22Rv1 (cell line): ENCODE measurements around the gene STRBP.

Experiments
- ZFX ChIP-seq: fragments of 450-650 bp; IDR thresholded peaks from 2 replicates; pipeline ENCODE4 v1.6.1; 2017; ENCODE audit warnings: antibody characterized with exemption, borderline replicate concordance
- TF ChIP-seq, protein P1 (sequence below): fragments of 450-650 bp; IDR thresholded peaks from 2 replicates; pipeline ENCODE4 v1.5.1; 2017; ENCODE audit warnings: mild to moderate bottlenecking

DNA sequence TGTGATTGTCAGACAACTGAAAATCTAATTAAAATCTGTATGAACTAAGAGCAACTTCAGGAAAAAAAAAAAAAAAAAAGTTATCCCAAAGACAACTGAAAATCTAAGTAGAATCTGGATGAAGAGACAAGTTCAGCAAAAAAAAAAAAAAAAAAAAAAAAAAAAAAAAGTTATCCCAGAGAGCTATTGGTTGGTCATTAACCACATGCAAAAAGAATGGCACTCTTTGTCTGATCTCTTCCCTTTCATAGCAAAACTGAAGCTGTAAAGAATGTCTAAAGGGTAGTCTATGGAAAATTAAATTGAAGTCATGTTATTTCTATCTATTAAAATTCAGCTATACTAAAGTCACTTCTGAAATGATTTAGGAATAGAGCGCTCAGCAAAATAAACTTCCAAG lies 32.9 kb downstream of the STRBP start:
- no peak for TF ChIP-seq ZFX
- TF ChIP-seq, protein P1, sequence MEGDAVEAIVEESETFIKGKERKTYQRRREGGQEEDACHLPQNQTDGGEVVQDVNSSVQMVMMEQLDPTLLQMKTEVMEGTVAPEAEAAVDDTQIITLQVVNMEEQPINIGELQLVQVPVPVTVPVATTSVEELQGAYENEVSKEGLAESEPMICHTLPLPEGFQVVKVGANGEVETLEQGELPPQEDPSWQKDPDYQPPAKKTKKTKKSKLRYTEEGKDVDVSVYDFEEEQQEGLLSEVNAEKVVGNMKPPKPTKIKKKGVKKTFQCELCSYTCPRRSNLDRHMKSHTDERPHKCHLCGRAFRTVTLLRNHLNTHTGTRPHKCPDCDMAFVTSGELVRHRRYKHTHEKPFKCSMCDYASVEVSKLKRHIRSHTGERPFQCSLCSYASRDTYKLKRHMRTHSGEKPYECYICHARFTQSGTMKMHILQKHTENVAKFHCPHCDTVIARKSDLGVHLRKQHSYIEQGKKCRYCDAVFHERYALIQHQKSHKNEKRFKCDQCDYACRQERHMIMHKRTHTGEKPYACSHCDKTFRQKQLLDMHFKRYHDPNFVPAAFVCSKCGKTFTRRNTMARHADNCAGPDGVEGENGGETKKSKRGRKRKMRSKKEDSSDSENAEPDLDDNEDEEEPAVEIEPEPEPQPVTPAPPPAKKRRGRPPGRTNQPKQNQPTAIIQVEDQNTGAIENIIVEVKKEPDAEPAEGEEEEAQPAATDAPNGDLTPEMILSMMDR, result no peak
